ENCODE data around the gene PSMD5. TPM values are rescaled to one million over a fixed set of nuclear protein-coding genes. Genes with fewer than 3 reads are reported as not detected.

The PSMD5 gene
- total and polyA plus RNA-seq, 9 of the 15 experiments (the other 6 are each of a cell fraction or from before 2014, with no cell fraction given): 46.4 to 148 (median 76.3) TPM

GRCh38 chr9:120842685-120843485 lies at the start of gene PSMD5 (continued):
- TF ChIP-seq C11orf30 (IDR thresholded peaks at IDR 0.05; ENCODE audit: low read depth) (no peak), CCNT2 (IDR thresholded peaks at IDR 0.05; ENCODE audit: borderline replicate concordance, extremely low read depth, insufficient read length, low read depth, low read length) (no peak), KLF13 (tag; IDR thresholded peaks at IDR 0.05; ENCODE audit: borderline replicate concordance, low read depth) (peak; percentile 76), MAFK (IDR thresholded peaks at IDR 0.05; ENCODE audit: low read length) (peak; percentile 44; the same call in 1 of the 2 replicates), BHLHE40 (IDR thresholded peaks at IDR 0.05; ENCODE audit: low read length) (peak; percentile 51), ATF4 (CRISPR knock-in tag; IDR thresholded peaks at IDR 0.05) (no peak), CTBP1 (IDR thresholded peaks at IDR 0.05; ENCODE audit: borderline replicate concordance) (no peak), ERF (CRISPR knock-in tag; IDR thresholded peaks at IDR 0.05) (no peak), BACH1 (tag; IDR thresholded peaks at IDR 0.05) (no peak), ZNF174 (CRISPR knock-in tag; IDR thresholded peaks at IDR 0.05) (no peak), ZMIZ1 (IDR thresholded peaks at IDR 0.05; ENCODE audit: low read depth in 2 of 2, low read length in 2 of 2) (peak in 1 of 2 experiments; percentile 77; a peak in 2 of 4 replicates), JUND (IDR thresholded peaks at IDR 0.05; ENCODE audit: borderline replicate concordance, low read depth, low read length) (peak; percentile 91), JUND (tag; IDR thresholded peaks at IDR 0.05; ENCODE audit: borderline replicate concordance, low read depth, low read length) (no peak), TEAD2 (tag; IDR thresholded peaks at IDR 0.05) (no peak), NRF1 (conservative IDR thresholded peaks at IDR 0.05 in 1 of 2, IDR thresholded peaks at IDR 0.05 in 1 of 2) (no peak), PHF20 (IDR thresholded peaks at IDR 0.05; ENCODE audit: partially characterized antibody) (no peak), ZNF316 (IDR thresholded peaks at IDR 0.05) (no peak)
